ENCODE data around the gene SERGEF.

SERGEF gene

DNA sequence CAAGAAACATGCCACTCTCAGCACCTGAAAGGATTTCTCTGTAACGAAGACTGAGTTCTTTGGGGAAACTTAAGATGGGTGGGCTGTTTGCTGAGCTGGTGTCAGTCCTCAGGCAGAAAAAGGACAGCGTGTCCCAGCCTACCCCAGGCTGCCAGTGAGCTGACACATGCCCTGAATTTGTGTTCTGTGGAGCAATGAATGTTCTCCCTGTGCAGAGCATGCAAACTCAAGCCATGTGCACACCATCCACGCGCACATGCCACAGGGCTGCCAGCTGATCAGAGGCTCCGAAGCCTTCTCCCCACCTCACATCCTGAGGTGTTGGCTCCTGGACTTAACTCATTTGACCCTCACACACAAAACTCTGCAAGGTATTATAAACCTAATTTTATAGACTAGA is 173.4 kb downstream of the SERGEF start:
- Histone ChIP-seq H3K4me1 (ENCODE audit: control insufficient read depth, low read length) (no peaks in the 10 kb centered on the region), H3F3A (ENCODE audit: control insufficient read depth, insufficient read depth) (no peaks in the 10 kb centered on the region), H3K79me2 (ENCODE audit: control insufficient read depth, low read length) (no peaks in the 10 kb centered on the region), H3K27me3 (ENCODE audit: control insufficient read depth, low read length) (no peaks in the 10 kb centered on the region), H3K36me3 (ENCODE audit: control insufficient read depth, low read length) (no peaks in the 10 kb centered on the region), H3K4me3 (ENCODE audit: low read length) (no peak overlapping the region), H3K9me2 (replicated peaks; ENCODE audit: control insufficient read depth, low read length) (no peaks in the 10 kb centered on the region), H4K20me1 (ENCODE audit: control insufficient read depth, insufficient read depth, low read depth, low read length) (no peaks in the 10 kb centered on the region), H3K9me3 (ENCODE audit: control insufficient read depth, insufficient read depth, low read length) (no peaks in the 10 kb centered on the region), H3K27ac (ENCODE audit: low read depth, low read length) (no peak overlapping the region), H3K4me2 (ENCODE audit: low read length) (no peak overlapping the region)
- no peak for TF ChIP-seq EZH2phosphoT487 (IDR thresholded peaks at IDR 0.05; ENCODE audit: borderline replicate concordance, low read length)
- TF ChIP-seq, protein P1, sequence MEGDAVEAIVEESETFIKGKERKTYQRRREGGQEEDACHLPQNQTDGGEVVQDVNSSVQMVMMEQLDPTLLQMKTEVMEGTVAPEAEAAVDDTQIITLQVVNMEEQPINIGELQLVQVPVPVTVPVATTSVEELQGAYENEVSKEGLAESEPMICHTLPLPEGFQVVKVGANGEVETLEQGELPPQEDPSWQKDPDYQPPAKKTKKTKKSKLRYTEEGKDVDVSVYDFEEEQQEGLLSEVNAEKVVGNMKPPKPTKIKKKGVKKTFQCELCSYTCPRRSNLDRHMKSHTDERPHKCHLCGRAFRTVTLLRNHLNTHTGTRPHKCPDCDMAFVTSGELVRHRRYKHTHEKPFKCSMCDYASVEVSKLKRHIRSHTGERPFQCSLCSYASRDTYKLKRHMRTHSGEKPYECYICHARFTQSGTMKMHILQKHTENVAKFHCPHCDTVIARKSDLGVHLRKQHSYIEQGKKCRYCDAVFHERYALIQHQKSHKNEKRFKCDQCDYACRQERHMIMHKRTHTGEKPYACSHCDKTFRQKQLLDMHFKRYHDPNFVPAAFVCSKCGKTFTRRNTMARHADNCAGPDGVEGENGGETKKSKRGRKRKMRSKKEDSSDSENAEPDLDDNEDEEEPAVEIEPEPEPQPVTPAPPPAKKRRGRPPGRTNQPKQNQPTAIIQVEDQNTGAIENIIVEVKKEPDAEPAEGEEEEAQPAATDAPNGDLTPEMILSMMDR (IDR thresholded peaks at IDR 0.05; ENCODE audit: low read depth, low read length, poor library complexity, severe bottlenecking), result no peak

DNA sequence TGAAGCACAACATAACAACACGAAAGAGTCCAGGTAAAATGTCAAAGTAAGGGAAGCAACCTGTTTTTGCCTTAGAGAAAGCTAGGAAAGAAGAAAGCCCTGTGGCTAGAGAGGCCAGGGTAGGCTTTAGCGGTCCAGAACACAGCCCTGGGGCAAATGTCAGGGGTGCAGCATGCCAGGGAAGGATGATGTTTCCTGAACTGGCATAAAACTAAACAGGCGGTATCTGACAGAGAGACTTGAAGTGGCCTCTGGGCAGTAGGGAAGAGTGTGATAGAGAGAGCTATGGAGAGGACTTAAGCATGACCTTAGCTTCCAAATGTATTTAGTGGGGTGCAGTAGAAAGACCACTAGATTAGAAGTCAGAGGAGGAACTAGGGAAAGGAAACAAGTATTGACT is 174.7 kb downstream of the SERGEF start:
- H3F3A ChIP-seq (ENCODE audit: control insufficient read depth, insufficient read depth), result no peaks in the 10 kb centered on the region
- H3K9me2 ChIP-seq (replicated peaks; ENCODE audit: control insufficient read depth, low read length), result no peaks in the 10 kb centered on the region
- no peak overlapping the region for H3K4me3 ChIP-seq (ENCODE audit: low read length)
- no peaks in the 10 kb centered on the region for H3K27me3 ChIP-seq (ENCODE audit: control insufficient read depth, low read length)
- no peaks in the 10 kb centered on the region for H3K9me3 ChIP-seq (ENCODE audit: control insufficient read depth, insufficient read depth, low read length)
- H3K36me3 ChIP-seq (ENCODE audit: control insufficient read depth, low read length), result no peaks in the 10 kb centered on the region
- TF ChIP-seq, protein P1 (IDR thresholded peaks at IDR 0.05; ENCODE audit: low read depth, low read length, poor library complexity, severe bottlenecking), result no peak
- TF ChIP-seq EZH2phosphoT487 (IDR thresholded peaks at IDR 0.05; ENCODE audit: borderline replicate concordance, low read length), result no peak
- no peaks in the 10 kb centered on the region for H3K79me2 ChIP-seq (ENCODE audit: control insufficient read depth, low read length)
- no peaks in the 10 kb centered on the region for H4K20me1 ChIP-seq (ENCODE audit: control insufficient read depth, insufficient read depth, low read depth, low read length)
- H3K4me1 ChIP-seq (ENCODE audit: control insufficient read depth, low read length), result no peaks in the 10 kb centered on the region
- no peak overlapping the region for H3K27ac ChIP-seq (ENCODE audit: low read depth, low read length)
- H3K4me2 ChIP-seq (ENCODE audit: low read length), result no peak overlapping the region

DNA sequence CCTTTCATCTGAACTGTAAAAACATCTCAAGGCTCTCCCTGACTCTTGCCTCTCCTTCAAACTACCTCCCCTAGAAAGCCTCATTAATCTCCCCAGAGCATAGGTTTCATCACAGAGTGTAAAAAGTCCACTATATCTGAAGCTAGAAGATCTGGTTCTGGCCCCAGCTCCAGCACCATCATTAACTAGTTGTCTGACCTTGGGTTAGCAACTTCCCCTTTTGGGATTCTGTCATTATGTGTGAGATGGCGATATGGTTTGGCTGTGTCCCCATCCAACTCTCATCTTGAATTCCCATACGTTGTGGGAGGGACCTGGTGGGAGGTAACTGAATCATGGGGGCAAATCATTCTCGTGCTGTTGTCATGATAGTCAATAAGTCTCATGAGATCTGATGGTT is 181.0 kb downstream of the SERGEF start:
- TF ChIP-seq EZH2phosphoT487 (IDR thresholded peaks at IDR 0.05; ENCODE audit: borderline replicate concordance, low read length), result no peak
- Histone ChIP-seq H3K4me1 (ENCODE audit: control insufficient read depth, low read length) (no peaks in the 10 kb centered on the region), H3K79me2 (ENCODE audit: control insufficient read depth, low read length) (no peaks in the 10 kb centered on the region)

DNA sequence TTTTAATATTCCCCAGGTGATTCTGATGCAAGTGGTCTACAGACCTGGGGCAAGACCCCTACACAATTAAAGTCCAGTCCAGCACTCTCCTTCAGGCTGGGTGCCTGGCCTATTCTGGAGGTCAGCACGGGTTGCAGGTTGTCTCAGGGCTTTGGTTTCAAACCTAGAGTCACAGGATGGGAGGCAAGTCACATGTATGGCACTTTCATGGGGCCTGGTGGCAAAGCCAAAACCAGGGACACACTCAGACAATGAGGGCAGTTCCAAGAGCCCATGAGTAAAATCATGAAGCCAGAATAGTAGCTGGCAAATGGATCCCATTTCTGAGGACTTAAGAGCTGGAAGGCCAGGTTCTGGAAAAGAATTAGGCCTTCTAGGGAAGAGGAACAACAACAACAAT is 181.6 kb downstream of the SERGEF start:
- Histone ChIP-seq H3F3A (ENCODE audit: control insufficient read depth, insufficient read depth) (no peaks in the 10 kb centered on the region), H3K4me2 (ENCODE audit: low read length) (no peak overlapping the region), H3K79me2 (ENCODE audit: control insufficient read depth, low read length) (no peaks in the 10 kb centered on the region), H3K4me3 (ENCODE audit: low read length) (no peak overlapping the region), H3K36me3 (ENCODE audit: control insufficient read depth, low read length) (no peaks in the 10 kb centered on the region), H3K27me3 (ENCODE audit: control insufficient read depth, low read length) (no peaks in the 10 kb centered on the region), H3K27ac (ENCODE audit: low read depth, low read length) (no peak overlapping the region), H3K4me1 (ENCODE audit: control insufficient read depth, low read length) (no peaks in the 10 kb centered on the region), H3K9me3 (ENCODE audit: control insufficient read depth, insufficient read depth, low read length) (no peaks in the 10 kb centered on the region), H4K20me1 (ENCODE audit: control insufficient read depth, insufficient read depth, low read depth, low read length) (no peaks in the 10 kb centered on the region), H3K9me2 (replicated peaks; ENCODE audit: control insufficient read depth, low read length) (no peaks in the 10 kb centered on the region)
- TF ChIP-seq EZH2phosphoT487 (IDR thresholded peaks at IDR 0.05; ENCODE audit: borderline replicate concordance, low read length), result no peak
- TF ChIP-seq, protein P1 (IDR thresholded peaks at IDR 0.05; ENCODE audit: low read depth, low read length, poor library complexity, severe bottlenecking), result no peak

More for the DNA sequence above, 181.0 kb downstream of the SERGEF start:
- Histone ChIP-seq H3K9me3 (ENCODE audit: control insufficient read depth, insufficient read depth, low read length) (no peaks in the 10 kb centered on the region), H3K27ac (ENCODE audit: low read depth, low read length) (no peak overlapping the region), H3F3A (ENCODE audit: control insufficient read depth, insufficient read depth) (no peaks in the 10 kb centered on the region), H3K36me3 (ENCODE audit: control insufficient read depth, low read length) (no peaks in the 10 kb centered on the region), H3K27me3 (ENCODE audit: control insufficient read depth, low read length) (no peaks in the 10 kb centered on the region), H3K4me2 (ENCODE audit: low read length) (no peak overlapping the region), H3K4me3 (ENCODE audit: low read length) (no peak overlapping the region), H4K20me1 (ENCODE audit: control insufficient read depth, insufficient read depth, low read depth, low read length) (no peaks in the 10 kb centered on the region), H3K9me2 (replicated peaks; ENCODE audit: control insufficient read depth, low read length) (no peaks in the 10 kb centered on the region)
